H9 (cell line): Measurements from ENCODE around the gene MGAT4C. TPM values are rescaled to one million over a fixed set of nuclear protein-coding genes. Genes with fewer than 3 reads are reported as not detected.

Experiments
- DNase-seq: peaks from one replicate; pipeline ENCODE4 v3.0.0-alpha.2; 2017
- H2AFZ ChIP-seq: one replicate; pipeline ENCODE4 v1.6.1; 2013; ENCODE audit warnings: mild to moderate bottlenecking, low read length, control low read depth, moderate library complexity
- H2AK5ac ChIP-seq: 2 replicates; pipeline ENCODE4 v1.6.1; 2013; ENCODE audit warnings: low read length, control low read depth, mixed read lengths; ENCODE audit not compliant: insufficient read length
- H2BK120ac ChIP-seq: one replicate; pipeline ENCODE4 v1.6.1; 2013; ENCODE audit warnings: low read depth, mild to moderate bottlenecking, low read length, control low read depth, inconsistent platforms; ENCODE audit not compliant: poor library complexity, severe bottlenecking
- H2BK12ac ChIP-seq: 2 replicates; pipeline ENCODE4 v1.6.1; 2013; ENCODE audit warnings: low read length, control low read depth, mixed read lengths, low read depth; ENCODE audit not compliant: insufficient read length
- H2BK15ac ChIP-seq: 2 replicates; pipeline ENCODE4 v1.6.1; 2013; ENCODE audit warnings: low read depth, low read length, control low read depth
- H2BK20ac ChIP-seq: one replicate; pipeline ENCODE4 v1.6.1; 2013; ENCODE audit warnings: low read depth, mild to moderate bottlenecking, low read length, control low read depth, inconsistent platforms; ENCODE audit not compliant: poor library complexity, severe bottlenecking
- H2BK5ac ChIP-seq: 2 replicates; pipeline ENCODE4 v1.6.1; 2013; ENCODE audit warnings: low read length, control low read depth, mixed read lengths; ENCODE audit not compliant: insufficient read length
- H3K14ac ChIP-seq: 2 replicates; pipeline ENCODE4 v1.6.1; 2013; ENCODE audit warnings: low read length, control low read depth; ENCODE audit not compliant: insufficient read depth
- H3K18ac ChIP-seq: 2 replicates; pipeline ENCODE4 v1.6.1; 2013; ENCODE audit warnings: low read depth, mild to moderate bottlenecking, mixed read lengths, low read length, control low read depth; ENCODE audit not compliant: insufficient read length
- H3K23ac ChIP-seq: 2 replicates; pipeline ENCODE4 v1.6.1; 2013; ENCODE audit warnings: low read length, control low read depth, mixed read lengths, low read depth; ENCODE audit not compliant: insufficient read length
- H3K23me2 ChIP-seq: 2 replicates; pipeline ENCODE4 v1.6.1; 2013; ENCODE audit warnings: low read depth, mild to moderate bottlenecking, mixed read lengths, low read length, control low read depth; ENCODE audit not compliant: insufficient read length, poor library complexity, severe bottlenecking
- H3K27ac ChIP-seq: 2 replicates; pipeline ENCODE4 v1.5.1; 2013; ENCODE audit warnings: low read length, control low read depth, mixed read lengths, low read depth; ENCODE audit not compliant: insufficient read length
- H3K27me3 ChIP-seq: 2 replicates; pipeline ENCODE4 v1.6.1; 2013; ENCODE audit warnings: low read length, control low read depth, inconsistent platforms; ENCODE audit not compliant: insufficient read depth
- H3K4ac ChIP-seq: 2 replicates; pipeline ENCODE4 v1.6.1; 2013; ENCODE audit warnings: low read depth, mild to moderate bottlenecking, control low read depth, inconsistent platforms, low read length, moderate library complexity
- H3K4me1 ChIP-seq: 2 replicates; pipeline ENCODE4 v1.6.1; 2013; ENCODE audit warnings: low read length, control low read depth, inconsistent platforms; ENCODE audit not compliant: insufficient read depth
- H3K4me2 ChIP-seq: 2 replicates; pipeline ENCODE4 v1.6.1; 2013; ENCODE audit warnings: low read length, control low read depth, mixed read lengths; ENCODE audit not compliant: insufficient read length, insufficient read depth
- H3K56ac ChIP-seq: 2 replicates; pipeline ENCODE4 v1.6.1; 2013; ENCODE audit warnings: low read depth, mild to moderate bottlenecking, mixed read lengths, low read length, control low read depth; ENCODE audit not compliant: insufficient read length
- H3K79me1 ChIP-seq: 2 replicates; pipeline ENCODE4 v1.6.1; 2013; ENCODE audit warnings: low read depth, mild to moderate bottlenecking, moderate library complexity, low read length, control low read depth, inconsistent platforms; ENCODE audit not compliant: insufficient read depth, poor library complexity, severe bottlenecking
- H3K79me2 ChIP-seq: 2 replicates; pipeline ENCODE4 v1.6.1; 2013; ENCODE audit warnings: low read length, control low read depth, inconsistent platforms; ENCODE audit not compliant: insufficient read depth
- H3K9ac ChIP-seq: 2 replicates; pipeline ENCODE4 v1.6.1; 2013; ENCODE audit warnings: low read length, control low read depth, mixed read lengths; ENCODE audit not compliant: insufficient read length; ENCODE audit errors: extremely low read depth
- H3K9me3 ChIP-seq: one replicate; pipeline ENCODE4 v1.6.1; 2013; ENCODE audit warnings: low read depth, low read length, inconsistent platforms; ENCODE audit not compliant: control insufficient read depth
- H3T11ph ChIP-seq: one replicate; pipeline ENCODE4 v1.6.1; 2013; ENCODE audit warnings: mild to moderate bottlenecking, low read length, control low read depth, inconsistent platforms
- H4K20me1 ChIP-seq: one replicate; pipeline ENCODE4 v1.6.1; 2013; ENCODE audit not compliant: control insufficient read depth, insufficient read length, insufficient read depth
- H4K5ac ChIP-seq: 2 replicates; pipeline ENCODE4 v1.6.1; 2013; ENCODE audit warnings: low read depth, mild to moderate bottlenecking, mixed read lengths, low read length, control low read depth; ENCODE audit not compliant: insufficient read length
- H4K8ac ChIP-seq: replicated peaks from 2 replicates; pipeline ENCODE4 v1.6.1; 2013; ENCODE audit warnings: low read length, control low read depth, mixed read lengths, low read depth; ENCODE audit not compliant: insufficient read length
- H4K91ac ChIP-seq: 2 replicates; pipeline ENCODE4 v1.6.1; 2013; ENCODE audit warnings: low read depth, mild to moderate bottlenecking, moderate library complexity, mixed read lengths, low read length, control low read depth; ENCODE audit not compliant: insufficient read length
- H3K27ac Mint-ChIP-seq, 3 experiments: 2 replicates in 2 of 3; 3 replicates in 1 of 3; pipeline ENCODE4 v1.8.0; 2020 to 2021; ENCODE audit warnings: mixed read lengths in 3 of 3, mild to moderate bottlenecking in 1 of 3, moderate library complexity in 1 of 3
- H3K27me3 Mint-ChIP-seq: 2 replicates; pipeline ENCODE4 v1.8.0; 2021; ENCODE audit warnings: low read depth, mild to moderate bottlenecking, moderate library complexity, mixed read lengths
- H3K36me3 Mint-ChIP-seq, 3 experiments: 2 replicates in 2 of 3; 3 replicates in 1 of 3; pipeline ENCODE4 v1.8.0; 2020 to 2021; ENCODE audit warnings: low read depth in 3 of 3, mixed read lengths in 3 of 3; ENCODE audit not compliant: insufficient read depth in 1 of 3
- H3K4me1 Mint-ChIP-seq, 2 experiments: 2 replicates each; pipeline ENCODE4 v1.8.0; 2020; ENCODE audit warnings: mixed read lengths in 2 of 2
- H3K4me3 Mint-ChIP-seq, 2 experiments: 2 replicates in 1 of 2; 3 replicates in 1 of 2; pipeline ENCODE4 v1.8.0; 2020 to 2021; ENCODE audit warnings: mild to moderate bottlenecking in 2 of 2, mixed read lengths in 2 of 2, moderate library complexity in 1 of 2
- H3K9me3 Mint-ChIP-seq, 2 experiments: 2 replicates in 1 of 2; 3 replicates in 1 of 2; pipeline ENCODE4 v1.8.0; 2020; ENCODE audit warnings: mild to moderate bottlenecking in 2 of 2, mixed read lengths in 2 of 2, moderate library complexity in 1 of 2
- WGBS: extraction: QIAGEN DNeasy Blood & Tissue Kit; methylation state at CpG from one replicate; pipeline ENCODE4 v1.1.7; 2013; ENCODE audit warnings: missing lambda C conversion rate, low lambda C conversion rate, mixed read lengths; ENCODE audit not compliant: insufficient read length; ENCODE audit errors: extremely low coverage; 5-methylcytosine and 5-hydroxymethylcytosine counted together
- total RNA-seq: library from RNA; stranded (reverse); gene quantifications from 2 replicates; pipeline ENCODE4 v1.2.1, GENCODE V29; 2021
- TF ChIP-seq, protein P1 (sequence below): fragments of 200-600 bp; sonication (generic); conservative IDR thresholded peaks from 3 replicates; pipeline ENCODE4 v1.8.0; 2021; ENCODE audit warnings: antibody characterized with exemption, mild to moderate bottlenecking

MGAT4C gene
- total RNA-seq, 1 experiment from 2014 or later, result 1.3 TPM

- no peak overlapping the region for H4K91ac ChIP-seq
- no peak overlapping the region for H3K4me2 ChIP-seq
- WGBS, result no CpG with 5 or more reads among the region's 8 CpGs
- no peak overlapping the region for H3K14ac ChIP-seq
- H3K79me2 ChIP-seq, result no peaks in the 10 kb centered on the region
- H3K9me3 ChIP-seq, result no peaks in the 10 kb centered on the region
- H3K9ac ChIP-seq, result no peak overlapping the region
- H3K56ac ChIP-seq, result no peak overlapping the region
- H2BK5ac ChIP-seq, result no peak overlapping the region
- H3K27ac ChIP-seq, result no peak overlapping the region
- no peak overlapping the region for H3K23ac ChIP-seq
- no peak overlapping the region for H2BK120ac ChIP-seq
- Mint-ChIP-seq H3K9me3 (peaks cover 10% of the 10 kb centered on the region in 2 experiments), H3K4me3 (no peak overlapping the region), H3K4me1 (peaks cover 4 to 7% of the 10 kb centered on the region in 2 experiments; a peak in 3 of 4 replicates), H3K27me3 (no peaks in the 10 kb centered on the region), H3K36me3 (peaks cover 0 to 18% (median 13%) of the 10 kb centered on the region in 3 experiments; a peak in 5 of 7 replicates), H3K27ac (peak overlapping the region in 2 of 3 experiments; percentile 21 to 71; a peak in 2 of 7 replicates)
- no peak for DNase-seq
- H2AK5ac ChIP-seq, result no peak overlapping the region
- H3K18ac ChIP-seq, result no peak overlapping the region
- H2BK12ac ChIP-seq, result no peak overlapping the region
- no peaks in the 10 kb centered on the region for H3K23me2 ChIP-seq
- H4K8ac ChIP-seq, result no peak overlapping the region
- H2BK20ac ChIP-seq, result no peak overlapping the region
- H3K27me3 ChIP-seq, result no peaks in the 10 kb centered on the region
- H3T11ph ChIP-seq, result no peak overlapping the region
- no peaks in the 10 kb centered on the region for H4K20me1 ChIP-seq
- H2AFZ ChIP-seq, result no peak overlapping the region
- TF ChIP-seq, protein P1, sequence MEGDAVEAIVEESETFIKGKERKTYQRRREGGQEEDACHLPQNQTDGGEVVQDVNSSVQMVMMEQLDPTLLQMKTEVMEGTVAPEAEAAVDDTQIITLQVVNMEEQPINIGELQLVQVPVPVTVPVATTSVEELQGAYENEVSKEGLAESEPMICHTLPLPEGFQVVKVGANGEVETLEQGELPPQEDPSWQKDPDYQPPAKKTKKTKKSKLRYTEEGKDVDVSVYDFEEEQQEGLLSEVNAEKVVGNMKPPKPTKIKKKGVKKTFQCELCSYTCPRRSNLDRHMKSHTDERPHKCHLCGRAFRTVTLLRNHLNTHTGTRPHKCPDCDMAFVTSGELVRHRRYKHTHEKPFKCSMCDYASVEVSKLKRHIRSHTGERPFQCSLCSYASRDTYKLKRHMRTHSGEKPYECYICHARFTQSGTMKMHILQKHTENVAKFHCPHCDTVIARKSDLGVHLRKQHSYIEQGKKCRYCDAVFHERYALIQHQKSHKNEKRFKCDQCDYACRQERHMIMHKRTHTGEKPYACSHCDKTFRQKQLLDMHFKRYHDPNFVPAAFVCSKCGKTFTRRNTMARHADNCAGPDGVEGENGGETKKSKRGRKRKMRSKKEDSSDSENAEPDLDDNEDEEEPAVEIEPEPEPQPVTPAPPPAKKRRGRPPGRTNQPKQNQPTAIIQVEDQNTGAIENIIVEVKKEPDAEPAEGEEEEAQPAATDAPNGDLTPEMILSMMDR, result no peak
- H3K4ac ChIP-seq, result no peak overlapping the region
- no peaks in the 10 kb centered on the region for H3K79me1 ChIP-seq
- no peak overlapping the region for H2BK15ac ChIP-seq
- no peaks in the 10 kb centered on the region; the same call in 1 of the 2 replicates for H3K4me1 ChIP-seq
- H4K5ac ChIP-seq, result no peak overlapping the region
Observed at GRCh38 chr12:86230516-86231146, 25.6 kb downstream of the MGAT4C start.
